MCF 10A (cell line): ENCODE data around the gene TULP4. TPM values are rescaled to one million over a fixed set of nuclear protein-coding genes. Genes with fewer than 3 reads are reported as not detected.
A peak's percentile ranks its signal among the peaks of the same experiment; 100 is the strongest.

Experiments used
- BruUV-seq: library from RNA; stranded (reverse); fragments of 400-500 nt; replicated peaks from 2 replicates; lab custom pipeline; 2021; lab: Mats Ljungman, UMichigan
- CTCF ChIA-PET: fragments of 300-600 bp; sonication (Branson Sonifier 250); formaldehyde crosslinking; extraction: SDS; loops from one replicate; lab custom pipeline; 2021; ENCODE audit warnings: antibody characterized with exemption, inconsistent platforms; lab: Yijun Ruan, JAX
- POLR2A ChIA-PET: fragments of 300-600, 350-650 bp; sonication (Branson Sonifier 250); formaldehyde crosslinking; extraction: SDS; loops from one replicate; lab custom pipeline; 2020; ENCODE audit warnings: antibody characterized with exemption, inconsistent platforms; lab: Yijun Ruan, JAX
- DNase-seq: peaks from one replicate; pipeline ENCODE4 v3.0.0-alpha.2; 2018; ENCODE audit not compliant: unreplicated experiment
- H3K27ac Mint-ChIP-seq: one replicate; pipeline ENCODE4 v1.8.0; 2022; ENCODE audit warnings: mild to moderate bottlenecking, low read depth, mixed read lengths; ENCODE audit not compliant: unreplicated experiment
- H3K27me3 Mint-ChIP-seq: one replicate; pipeline ENCODE4 v1.8.0; 2022; ENCODE audit warnings: mixed read lengths; ENCODE audit not compliant: insufficient read depth, unreplicated experiment
- H3K36me3 Mint-ChIP-seq: one replicate; pipeline ENCODE4 v1.8.0; 2022; ENCODE audit warnings: mild to moderate bottlenecking, moderate library complexity, mixed read lengths; ENCODE audit not compliant: insufficient read depth, unreplicated experiment
- H3K4me1 Mint-ChIP-seq: one replicate; pipeline ENCODE4 v1.8.0; 2022; ENCODE audit warnings: mixed read lengths; ENCODE audit not compliant: insufficient read depth, unreplicated experiment
- H3K4me3 Mint-ChIP-seq: one replicate; pipeline ENCODE4 v1.8.0; 2022; ENCODE audit warnings: mild to moderate bottlenecking, moderate library complexity, mixed read lengths; ENCODE audit not compliant: unreplicated experiment
- H3K9me3 Mint-ChIP-seq: one replicate; pipeline ENCODE4 v1.8.0; 2022; ENCODE audit warnings: mixed read lengths; ENCODE audit not compliant: unreplicated experiment
- CTCF ChIP-seq: fragments of 200-600 bp; IDR thresholded peaks from one replicate; pipeline ENCODE4 v1.8.0; 2022; ENCODE audit warnings: antibody characterized with exemption, mild to moderate bottlenecking; ENCODE audit not compliant: unreplicated experiment
- intact Hi-C: fragments of 100-400 bp; cut with micrococcal nuclease; formaldehyde crosslinking; loops from 2 replicates; pipeline ENCODE4 v1.14.1; 2022
- total RNA-seq: library from RNA; stranded (reverse); gene quantifications from 2 replicates; pipeline ENCODE4 v1.2.3, GENCODE V29; 2022

The TULP4 gene
- total RNA-seq, 1 experiment from 2014 or later, result 64.2 TPM

- H3K27ac Mint-ChIP-seq, result peak overlapping the region; percentile 86
- ChIA-PET POLR2A (interaction anchor here (0.8 kb wide), 1 partner anchor 25 kb away, joined by 3 read pairs; no protein-coding TSS in a partner anchor), CTCF (interaction anchor here (0.7 to 0.8 kb wide), 3 partner anchors 228 to 746 kb away, joined by 3 to 4 read pairs (median 3); no protein-coding TSS in a partner anchor)
- DNase-seq, result no peak
- intact Hi-C loops, result no loop called here
- BruUV-seq, result no TSS peak
- H3K4me1 Mint-ChIP-seq, result peaks cover 23% of the 10 kb centered on the region
- H3K36me3 Mint-ChIP-seq, result no peaks in the 10 kb centered on the region
- no peak overlapping the region for H3K4me3 Mint-ChIP-seq
- H3K9me3 Mint-ChIP-seq, result no peaks in the 10 kb centered on the region
- no peak for TF ChIP-seq CTCF
- H3K27me3 Mint-ChIP-seq, result no peaks in the 10 kb centered on the region
Observed at GRCh38 chr6:158329531-158329930, 17.3 kb downstream of the TULP4 start.

- Mint-ChIP-seq H3K4me1 (peaks cover 19% of the 10 kb centered on the region), H3K36me3 (no peaks in the 10 kb centered on the region), H3K27me3 (no peaks in the 10 kb centered on the region), H3K4me3 (no peak overlapping the region), H3K27ac (no peak overlapping the region), H3K9me3 (no peaks in the 10 kb centered on the region)
- no peak for DNase-seq
- no peak for TF ChIP-seq CTCF
- CTCF ChIA-PET, result interaction anchor here (0.7 kb wide), 2 partner anchors 227 to 360 kb away, joined by 3 read pairs; no protein-coding TSS in a partner anchor
- no TSS peak for BruUV-seq
- POLR2A ChIA-PET, result no interaction called here
- intact Hi-C loops, result no loop called here
Observed at GRCh38 chr6:158330016-158330415, 17.8 kb downstream of the TULP4 start.

- intact Hi-C loops, result no loop called here
- ChIA-PET CTCF (no interaction called here), POLR2A (interaction anchor here (1.4 kb wide), 1 partner anchor 13 kb away, joined by 5 read pairs; no protein-coding TSS in a partner anchor)
- DNase-seq, result no peak
- H3K27me3 Mint-ChIP-seq, result no peaks in the 10 kb centered on the region
- peaks cover 24% of the 10 kb centered on the region for H3K4me1 Mint-ChIP-seq
- no peak overlapping the region for H3K4me3 Mint-ChIP-seq
- no peak overlapping the region for H3K27ac Mint-ChIP-seq
- TF ChIP-seq CTCF, result no peak
- no TSS peak for BruUV-seq
- no peaks in the 10 kb centered on the region for H3K9me3 Mint-ChIP-seq
- H3K36me3 Mint-ChIP-seq, result peaks cover 8% of the 10 kb centered on the region
Observed at GRCh38 chr6:158332237-158332636, 20.0 kb downstream of the TULP4 start.

GRCh38 chr6:158333094-158333493, 20.8 kb downstream of the TULP4 start:
- TF ChIP-seq CTCF, result no peak
- intact Hi-C loops, result no loop called here
- H3K4me1 Mint-ChIP-seq, result peaks cover 17% of the 10 kb centered on the region
- no TSS peak for BruUV-seq
- peaks cover 12% of the 10 kb centered on the region for H3K36me3 Mint-ChIP-seq
- ChIA-PET POLR2A (interaction anchor here (1.4 kb wide), 1 partner anchor 14 kb away, joined by 5 read pairs; no protein-coding TSS in a partner anchor), CTCF (interaction anchor here (0.7 kb wide), 2 partner anchors 9 to 365 kb away, joined by 3 read pairs; no protein-coding TSS in a partner anchor)
- H3K27me3 Mint-ChIP-seq, result no peaks in the 10 kb centered on the region
- no peak for DNase-seq
- no peak overlapping the region for H3K27ac Mint-ChIP-seq
- H3K9me3 Mint-ChIP-seq, result no peaks in the 10 kb centered on the region
- no peak overlapping the region for H3K4me3 Mint-ChIP-seq
